Thyroid gland (tissue), 4 donors: ENCODE measurements around the gene NDUFS7. TPM values are rescaled to one million over a fixed set of nuclear protein-coding genes. Genes with fewer than 3 reads are reported as not detected.

Source experiments
- DNase-seq, 2 donors: peaks; one replicate each; pipeline ENCODE4 v3.0.0-alpha.2; 2019
- H3K27ac ChIP-seq, 3 donors: fragments of 200-600 bp; sonication (generic); 1 replicate in 2 of 3; 2 replicates in 1 of 3; pipeline ENCODE4 v1.5.1; 2016 to 2019; ENCODE audit warnings: mild to moderate bottlenecking in 1 of 3, moderate library complexity in 1 of 3
- H3K27me3 ChIP-seq: fragments of 200-600 bp; sonication (generic); one replicate; pipeline ENCODE4 v1.5.1; 2019
- H3K36me3 ChIP-seq, 2 donors: fragments of 200-600 bp; sonication (generic); one replicate each; pipeline ENCODE4 v1.5.1; 2016 to 2019
- H3K4me1 ChIP-seq, 2 donors: fragments of 200-600 bp; sonication (generic); one replicate each; pipeline ENCODE4 v1.5.1; 2017 to 2019
- H3K4me3 ChIP-seq, 3 donors: fragments of 200-600 bp; sonication (generic); replicated peaks in 1 of 3; 1 replicate in 2 of 3; 2 replicates in 1 of 3; pipeline ENCODE4 v1.5.1; 2016; ENCODE audit warnings: mild to moderate bottlenecking in 1 of 3
- H3K9me3 ChIP-seq: fragments of 200-600 bp; sonication (generic); one replicate; pipeline ENCODE4 v1.5.1; 2017
- POLR2A ChIP-seq, 2 donors: fragments of 450-650 bp; IDR thresholded peaks; one replicate each; pipeline ENCODE4 v1.6.1; 2017; ENCODE audit warnings: antibody characterized with exemption in 2 of 2, mild to moderate bottlenecking in 2 of 2, moderate library complexity in 1 of 2
- WGBS, 2 donors: methylation state at CpG; one replicate each; pipeline ENCODE4 v1.1.5; 2017; 5-methylcytosine and 5-hydroxymethylcytosine counted together
- intact Hi-C: fragments of 100-400 bp; cut with DNase I; formaldehyde crosslinking; loops from one replicate; pipeline ENCODE4 v1.15.1; 2023
- total RNA-seq, 4 donors: library from RNA; depleted of rRNA; stranded (reverse); fragments of >200 nt; gene quantifications; one replicate each; pipeline ENCODE4 v1.2.3, GENCODE V29; 2016
- TF ChIP-seq, protein P1 (sequence below), 6 experiments: fragments of 200-600 bp in 3 of 6; fragments of 450-650 bp in 3 of 6; sonication (generic) in 3 of 6; IDR thresholded peaks; one replicate each; pipeline ENCODE4 v1.5.1; 2016 to 2019; ENCODE audit warnings: antibody characterized with exemption in 6 of 6, mild to moderate bottlenecking in 2 of 6, inconsistent platforms in 1 of 6, moderate library complexity in 1 of 6

Gene NDUFS7
- total RNA-seq, 4 donors from 2014 or later: 75.2 to 185 (median 108) TPM

DNA sequence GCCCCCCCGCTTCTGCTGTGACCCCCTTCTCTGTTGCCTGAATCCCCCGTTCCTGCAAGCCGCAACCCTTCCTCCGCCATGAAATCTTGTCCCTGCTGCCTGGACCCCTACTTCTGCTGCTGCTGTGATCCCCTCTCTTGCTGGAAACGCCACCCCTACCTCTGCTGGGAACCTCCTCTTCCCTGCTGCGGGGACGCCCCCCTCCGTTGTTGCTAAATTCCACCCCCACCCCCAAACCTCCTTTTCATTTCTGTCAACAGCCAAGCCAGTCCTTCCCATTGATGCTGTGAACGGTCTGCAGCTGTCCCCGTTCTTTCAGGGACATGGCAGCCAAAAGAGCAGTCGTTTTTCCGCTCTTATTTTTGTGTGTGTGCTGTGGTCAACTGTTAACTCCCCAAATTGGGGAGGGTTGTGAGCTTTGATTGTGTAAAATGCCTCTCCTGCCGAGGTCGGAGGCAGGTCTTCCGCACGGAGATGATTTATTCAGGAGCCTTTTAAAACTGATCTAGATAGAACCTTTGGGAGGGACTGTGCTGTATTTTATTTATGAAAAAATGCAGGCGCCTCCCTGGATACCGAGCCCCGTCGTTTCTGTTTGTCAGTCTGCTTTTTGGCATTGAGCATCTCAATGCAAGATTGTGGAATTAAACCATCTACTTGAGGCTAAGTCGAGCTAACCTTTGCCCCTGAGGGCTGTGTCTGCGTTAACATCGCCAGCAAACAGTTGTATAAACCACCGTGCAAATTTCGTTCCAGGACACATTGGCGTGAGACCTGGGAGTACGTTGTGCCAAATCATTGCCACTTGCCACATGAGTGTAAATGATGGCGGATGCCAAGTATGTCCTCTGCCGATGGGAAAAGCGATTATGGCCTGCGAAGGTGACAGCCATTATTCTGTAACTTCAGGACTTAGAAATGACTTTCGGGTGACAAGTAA is 27.9 kb upstream of the NDUFS7 start:
- Histone ChIP-seq H3K4me3 (peak overlapping the region; percentile 48 to 81 (median 61)), H3K9me3 (no peaks in the 10 kb centered on the region), H3K27me3 (no peaks in the 10 kb centered on the region), H3K4me1 (peaks cover 21 to 24% of the 10 kb centered on the region in 2 donors), H3K27ac (peak overlapping the region; percentile 17 to 98 (median 85)), H3K36me3 (peaks cover 8 to 19% of the 10 kb centered on the region in 2 donors)
- peak; percentile 32 to 44 for DNase-seq
- WGBS, 2 donors: 13 to 23% methylated on average over 32 of the region's 32 CpGs
- intact Hi-C loops: loop anchor here (2.0 kb wide), 1 partner anchor 79 kb away; no protein-coding TSS in a partner anchor
- TF ChIP-seq, protein P1, sequence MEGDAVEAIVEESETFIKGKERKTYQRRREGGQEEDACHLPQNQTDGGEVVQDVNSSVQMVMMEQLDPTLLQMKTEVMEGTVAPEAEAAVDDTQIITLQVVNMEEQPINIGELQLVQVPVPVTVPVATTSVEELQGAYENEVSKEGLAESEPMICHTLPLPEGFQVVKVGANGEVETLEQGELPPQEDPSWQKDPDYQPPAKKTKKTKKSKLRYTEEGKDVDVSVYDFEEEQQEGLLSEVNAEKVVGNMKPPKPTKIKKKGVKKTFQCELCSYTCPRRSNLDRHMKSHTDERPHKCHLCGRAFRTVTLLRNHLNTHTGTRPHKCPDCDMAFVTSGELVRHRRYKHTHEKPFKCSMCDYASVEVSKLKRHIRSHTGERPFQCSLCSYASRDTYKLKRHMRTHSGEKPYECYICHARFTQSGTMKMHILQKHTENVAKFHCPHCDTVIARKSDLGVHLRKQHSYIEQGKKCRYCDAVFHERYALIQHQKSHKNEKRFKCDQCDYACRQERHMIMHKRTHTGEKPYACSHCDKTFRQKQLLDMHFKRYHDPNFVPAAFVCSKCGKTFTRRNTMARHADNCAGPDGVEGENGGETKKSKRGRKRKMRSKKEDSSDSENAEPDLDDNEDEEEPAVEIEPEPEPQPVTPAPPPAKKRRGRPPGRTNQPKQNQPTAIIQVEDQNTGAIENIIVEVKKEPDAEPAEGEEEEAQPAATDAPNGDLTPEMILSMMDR (IDR thresholded peaks at IDR 0.05): no peak
- no peak for TF ChIP-seq POLR2A (IDR thresholded peaks at IDR 0.05)

DNA sequence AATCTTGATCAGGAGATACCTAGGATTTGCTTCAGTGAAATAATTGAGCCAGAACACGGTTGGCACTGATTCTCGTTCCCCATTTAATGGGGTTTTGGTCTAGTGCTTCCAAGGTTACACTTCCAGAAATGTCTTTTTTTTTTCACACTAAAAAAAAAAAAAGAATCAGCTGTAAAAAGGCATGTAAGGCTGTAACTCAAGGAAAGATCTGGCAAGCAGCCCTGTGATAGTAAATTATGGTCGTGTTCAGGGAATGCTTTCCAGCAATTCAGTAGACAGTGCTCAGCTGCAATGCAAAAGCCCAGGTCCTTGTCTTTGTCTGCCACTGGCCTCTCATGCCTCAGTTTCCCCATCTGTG is 27.2 kb upstream of the NDUFS7 start:
- Histone ChIP-seq H3K4me3 (no peak overlapping the region), H3K36me3 (peaks cover 8 to 19% of the 10 kb centered on the region in 2 donors), H3K27me3 (no peaks in the 10 kb centered on the region), H3K9me3 (no peaks in the 10 kb centered on the region), H3K27ac (no peak overlapping the region), H3K4me1 (peaks cover 21 to 25% of the 10 kb centered on the region in 2 donors)
- no peak for DNase-seq
- TF ChIP-seq POLR2A (IDR thresholded peaks at IDR 0.05): no peak
- TF ChIP-seq, protein P1 (IDR thresholded peaks at IDR 0.05): no peak
- WGBS, 2 donors: 16 to 26% methylated on average over 3 of the region's 3 CpGs
- intact Hi-C loops: no loop called here

DNA sequence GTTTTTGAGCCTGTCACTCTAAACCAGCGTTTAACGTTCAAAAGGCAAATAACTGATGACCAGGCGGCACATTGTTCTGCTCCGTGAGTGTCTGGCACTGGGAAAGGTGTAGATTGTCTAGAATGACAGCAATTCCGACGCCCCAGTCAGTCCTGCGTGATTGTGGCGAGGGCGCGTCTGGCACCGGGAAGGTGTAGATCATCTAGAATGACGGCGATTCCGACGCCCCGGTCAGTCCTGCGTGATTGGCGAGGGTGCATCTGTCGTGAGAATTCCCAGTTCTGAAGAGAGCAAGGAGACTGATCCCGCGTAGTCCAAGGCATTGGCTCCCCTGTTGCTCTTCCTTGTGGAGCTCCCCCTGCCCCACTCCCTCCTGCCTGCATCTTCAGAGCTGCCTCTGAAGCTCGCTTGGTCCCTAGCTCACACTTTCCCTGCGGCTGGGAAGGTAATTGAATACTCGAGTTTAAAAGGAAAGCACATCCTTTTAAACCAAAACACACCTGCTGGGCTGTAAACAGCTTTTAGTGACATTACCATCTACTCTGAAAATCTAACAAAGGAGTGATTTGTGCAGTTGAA is 26.1 kb upstream of the NDUFS7 start:
- DNase-seq: no peak
- Histone ChIP-seq H3K27ac (no peak overlapping the region), H3K9me3 (no peaks in the 10 kb centered on the region), H3K4me1 (peaks cover 21 to 30% of the 10 kb centered on the region in 2 donors), H3K36me3 (peaks cover 13 to 21% of the 10 kb centered on the region in 2 donors), H3K4me3 (no peak overlapping the region), H3K27me3 (no peaks in the 10 kb centered on the region)
- TF ChIP-seq, protein P1 (IDR thresholded peaks at IDR 0.05): no peak
- no peak for TF ChIP-seq POLR2A (IDR thresholded peaks at IDR 0.05)
- WGBS, 2 donors: 89 to 92% methylated on average over 24 of the region's 24 CpGs
- intact Hi-C loops: no loop called here

DNA sequence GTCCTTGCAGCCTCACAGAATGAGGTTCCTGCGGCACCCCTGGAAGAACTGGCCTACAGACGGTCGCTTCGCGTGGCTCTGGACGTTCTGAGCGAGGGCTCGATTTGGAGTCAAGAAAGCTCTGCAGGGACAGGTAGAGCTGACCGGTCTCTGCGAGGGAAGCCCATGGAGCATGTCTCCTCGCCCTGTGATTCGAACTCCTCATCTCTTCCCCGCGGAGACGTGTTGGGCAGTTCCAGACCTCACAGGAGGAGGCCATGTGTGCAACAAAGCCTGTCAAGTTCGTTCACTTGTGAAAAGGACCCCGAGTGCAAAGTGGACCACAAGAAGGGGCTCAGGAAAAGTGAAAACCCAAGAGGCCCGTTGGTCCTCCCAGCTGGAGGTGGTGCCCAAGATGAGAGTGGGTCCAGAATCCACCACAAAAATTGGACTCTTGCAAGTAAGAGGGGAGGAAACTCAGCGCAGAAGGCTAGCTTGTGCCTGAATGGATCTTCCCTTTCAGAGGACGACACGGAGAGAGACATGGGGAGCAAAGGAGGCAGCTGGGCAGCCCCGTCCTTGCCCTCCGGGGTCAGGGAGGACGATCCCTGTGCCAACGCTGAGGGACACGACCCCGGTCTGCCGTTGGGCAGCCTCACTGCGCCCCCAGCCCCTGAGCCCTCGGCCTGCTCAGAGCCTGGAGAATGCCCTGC is 23.4 kb upstream of the NDUFS7 start:
- Histone ChIP-seq H3K4me1 (peaks cover 14 to 26% of the 10 kb centered on the region in 2 donors), H3K4me3 (no peak overlapping the region), H3K9me3 (no peaks in the 10 kb centered on the region), H3K36me3 (peaks cover 14 to 27% of the 10 kb centered on the region in 2 donors), H3K27me3 (no peaks in the 10 kb centered on the region), H3K27ac (no peak overlapping the region)
- WGBS, 2 donors: 88 to 90% methylated on average over 23 to 26 of the region's 30 CpGs
- TF ChIP-seq, protein P1 (IDR thresholded peaks at IDR 0.05): no peak
- no peak for TF ChIP-seq POLR2A (IDR thresholded peaks at IDR 0.05)
- no peak for DNase-seq
- intact Hi-C loops: no loop called here
